HFFc6 (cell line): Measurements from ENCODE around the gene CADPS2. TPM values are rescaled to one million over a fixed set of nuclear protein-coding genes. Genes with fewer than 3 reads are reported as not detected.

Experiments used
- DNase-seq: peaks from one replicate; pipeline ENCODE4 v3.0.0-alpha.2; 2018
- H3K27ac Mint-ChIP-seq: 2 replicates; pipeline ENCODE4 v1.8.0; 2020; ENCODE audit warnings: mild to moderate bottlenecking, mixed read lengths
- H3K27me3 Mint-ChIP-seq: 2 replicates; pipeline ENCODE4 v1.8.0; 2021; ENCODE audit warnings: mild to moderate bottlenecking, moderate library complexity, mixed read lengths; ENCODE audit not compliant: insufficient read depth
- H3K36me3 Mint-ChIP-seq: 2 replicates; pipeline ENCODE4 v1.8.0; 2021; ENCODE audit warnings: low read depth, mixed read lengths
- H3K4me1 Mint-ChIP-seq: 2 replicates; pipeline ENCODE4 v1.8.0; 2020; ENCODE audit warnings: low read depth, mixed read lengths
- H3K4me3 Mint-ChIP-seq: 2 replicates; pipeline ENCODE4 v1.8.0; 2020; ENCODE audit warnings: mild to moderate bottlenecking, moderate library complexity, mixed read lengths
- H3K9me3 Mint-ChIP-seq: 2 replicates; pipeline ENCODE4 v1.8.0; 2020; ENCODE audit warnings: mild to moderate bottlenecking, mixed read lengths
- CTCF ChIP-seq: fragments of 200-600 bp; sonication (generic); IDR thresholded peaks from 2 replicates; pipeline ENCODE4 v1.5.0; 2021; ENCODE audit warnings: antibody characterized with exemption, mild to moderate bottlenecking
- total RNA-seq, 6 experiments: library from RNA; stranded (reverse); fragmentation: NEBNext Ultra II Directional; extraction: Animal tissue kit (Norgen Biotek cat#: 25700); gene quantifications; 2 replicates in 1 of 6; 3 replicates in 5 of 6; pipeline ENCODE4 v1.2.3, GENCODE V29; 2021

CADPS2 gene
- total RNA-seq, 6 experiments from 2014 or later: not detected

GRCh38 chr7:122850528-122850927 is 35.7 kb downstream of the CADPS2 start:
- Mint-ChIP-seq H3K27me3 (no peaks in the 10 kb centered on the region; the same call in none of the 2 replicates), H3K36me3 (no peaks in the 10 kb centered on the region), H3K27ac (no peak overlapping the region), H3K4me1 (no peaks in the 10 kb centered on the region), H3K9me3 (peaks cover 30% of the 10 kb centered on the region), H3K4me3 (no peak overlapping the region)
- no peak for TF ChIP-seq CTCF
- DNase-seq: no peak

GRCh38 chr7:122849957-122850328 is 36.3 kb downstream of the CADPS2 start:
- Mint-ChIP-seq H3K9me3 (peaks cover 36% of the 10 kb centered on the region), H3K36me3 (no peaks in the 10 kb centered on the region), H3K27me3 (no peaks in the 10 kb centered on the region; the same call in none of the 2 replicates), H3K27ac (no peak overlapping the region), H3K4me1 (no peaks in the 10 kb centered on the region), H3K4me3 (no peak overlapping the region)
- TF ChIP-seq CTCF: no peak
- no peak for DNase-seq

- TF ChIP-seq CTCF: no peak
- Mint-ChIP-seq H3K4me3 (no peak overlapping the region), H3K36me3 (no peaks in the 10 kb centered on the region), H3K27ac (no peak overlapping the region), H3K4me1 (no peaks in the 10 kb centered on the region), H3K9me3 (peaks cover 41% of the 10 kb centered on the region), H3K27me3 (no peaks in the 10 kb centered on the region; the same call in none of the 2 replicates)
- DNase-seq: no peak
Measured at GRCh38 chr7:122849322-122849956, 36.8 kb downstream of the CADPS2 start.

GRCh38 chr7:122847871-122848473 is 38.3 kb downstream of the CADPS2 start:
- no peak overlapping the region for H3K4me3 Mint-ChIP-seq
- no peaks in the 10 kb centered on the region; the same call in 1 of the 2 replicates for H3K27me3 Mint-ChIP-seq
- H3K9me3 Mint-ChIP-seq: peaks cover 41% of the 10 kb centered on the region
- H3K36me3 Mint-ChIP-seq: no peaks in the 10 kb centered on the region
- DNase-seq: no peak
- TF ChIP-seq CTCF: no peak
- no peaks in the 10 kb centered on the region for H3K4me1 Mint-ChIP-seq
- no peak overlapping the region for H3K27ac Mint-ChIP-seq

- no peak for TF ChIP-seq CTCF
Measured at GRCh38 chr7:122846591-122846990, 39.7 kb downstream of the CADPS2 start.

More at GRCh38 chr7:122846591-122846990, 39.7 kb downstream of the CADPS2 start:
- Mint-ChIP-seq H3K27me3 (no peaks in the 10 kb centered on the region; the same call in 1 of the 2 replicates), H3K27ac (no peak overlapping the region), H3K4me3 (no peak overlapping the region), H3K4me1 (no peaks in the 10 kb centered on the region), H3K36me3 (no peaks in the 10 kb centered on the region), H3K9me3 (peaks cover 45% of the 10 kb centered on the region)
- no peak for DNase-seq
